WTC11 (cell line): ENCODE results near the gene ADARB2. TPM values are rescaled to one million over a fixed set of nuclear protein-coding genes. Genes with fewer than 3 reads are reported as not detected.
A peak's percentile ranks its signal among the peaks of the same experiment; 100 is the strongest.

Source experiments
- ATAC-seq: fragments of 200-7000 bp; cut with Tn5 transposase; 2 replicates; pipeline ENCODE4 v1.10.0; 2021; ENCODE audit warnings: mild to moderate bottlenecking, moderate library complexity
- CTCF ChIA-PET: fragments of 300-600 bp; sonication (Branson Sonifier 250); formaldehyde crosslinking; loops from one replicate; lab custom pipeline; 2021; ENCODE audit warnings: antibody characterized with exemption; lab: Charles Lee
- POLR2A ChIA-PET: fragments of 350-600 bp; sonication (Branson Sonifier 250); formaldehyde crosslinking; loops from one replicate; lab custom pipeline; 2021; ENCODE audit warnings: antibody characterized with exemption; lab: Charles Lee
- DNase-seq: peaks from one replicate; pipeline ENCODE4 v3.0.0; 2021; ENCODE audit warnings: low spot score
- H3K27ac Mint-ChIP-seq: 2 replicates; pipeline ENCODE4 v1.8.0; 2021; ENCODE audit warnings: mixed read lengths
- H3K27me3 Mint-ChIP-seq: 2 replicates; pipeline ENCODE4 v1.8.0; 2021; ENCODE audit warnings: low read depth, mild to moderate bottlenecking, moderate library complexity, mixed read lengths
- H3K36me3 Mint-ChIP-seq: 2 replicates; pipeline ENCODE4 v1.8.0; 2021; ENCODE audit warnings: mixed read lengths
- H3K4me1 Mint-ChIP-seq: 2 replicates; pipeline ENCODE4 v1.8.0; 2022; ENCODE audit warnings: mixed read lengths
- H3K4me3 Mint-ChIP-seq: 2 replicates; pipeline ENCODE4 v1.8.0; 2021; ENCODE audit warnings: mild to moderate bottlenecking, moderate library complexity, mixed read lengths
- H3K9me3 Mint-ChIP-seq: 2 replicates; pipeline ENCODE4 v1.8.0; 2021; ENCODE audit warnings: mixed read lengths
- ETV6 ChIP-seq: sonication (generic); formaldehyde crosslinking; IDR thresholded peaks from 2 replicates; pipeline ENCODE4 v1.8.1; 2022; ENCODE audit warnings: mild to moderate bottlenecking, missing genetic modification reagents
- IRF2 ChIP-seq: sonication (generic); formaldehyde crosslinking; IDR thresholded peaks from 2 replicates; pipeline ENCODE4 v1.8.0; 2022; ENCODE audit warnings: low read depth, missing genetic modification reagents, borderline replicate concordance
- JAZF1 ChIP-seq: fragments of 250-450 bp; sonication (Bioruptor Pico); IDR thresholded peaks from 2 replicates; pipeline ENCODE4 v1.9.0; 2021; ENCODE audit warnings: moderate library complexity, mild to moderate bottlenecking, inconsistent platforms
- KAT7 ChIP-seq: sonication (generic); formaldehyde crosslinking; IDR thresholded peaks from 2 replicates; pipeline ENCODE4 v1.8.1; 2023; ENCODE audit warnings: missing genetic modification reagents, mild to moderate bottlenecking, borderline replicate concordance
- NR1H2 ChIP-seq: sonication (generic); formaldehyde crosslinking; IDR thresholded peaks from 2 replicates; pipeline ENCODE4 v1.9.0; 2021; ENCODE audit warnings: mild to moderate bottlenecking, moderate library complexity, missing genetic modification reagents
- PRRX2 ChIP-seq: fragments of 250-450 bp; sonication (Bioruptor Pico); IDR thresholded peaks from 2 replicates; pipeline ENCODE4 v1.8.0; 2021; ENCODE audit warnings: mild to moderate bottlenecking
- SMAD4 ChIP-seq: sonication (generic); formaldehyde crosslinking; IDR thresholded peaks from 2 replicates; pipeline ENCODE4 v1.8.0; 2022; ENCODE audit warnings: mild to moderate bottlenecking, missing genetic modification reagents
- TEAD4 ChIP-seq: sonication (generic); formaldehyde crosslinking; IDR thresholded peaks from 2 replicates; pipeline ENCODE4 v1.8.0; 2022; ENCODE audit warnings: mild to moderate bottlenecking, missing genetic modification reagents
- ZNF138 ChIP-seq: sonication (generic); formaldehyde crosslinking; conservative IDR thresholded peaks from 2 replicates; pipeline ENCODE4 v1.8.1; 2022; ENCODE audit warnings: mild to moderate bottlenecking, moderate library complexity, missing genetic modification reagents
- ZNF396 ChIP-seq: fragments of 250-450 bp; sonication (Bioruptor Pico); IDR thresholded peaks from 2 replicates; pipeline ENCODE4 v1.8.0; 2021; ENCODE audit warnings: mild to moderate bottlenecking, moderate library complexity, borderline replicate concordance
- total RNA-seq: library from RNA; stranded (reverse); gene quantifications from 3 replicates; pipeline ENCODE4 v1.2.3, GENCODE V29; 2021
- TF ChIP-seq, protein P1 (sequence below): fragments of 250-450 bp; sonication (Bioruptor Pico); IDR thresholded peaks from 2 replicates; pipeline ENCODE4 v1.9.0; 2021; ENCODE audit warnings: moderate library complexity, mild to moderate bottlenecking, inconsistent platforms, borderline replicate concordance
- TF ChIP-seq, protein P2 (sequence below): sonication (generic); formaldehyde crosslinking; IDR thresholded peaks from 2 replicates; pipeline ENCODE4 v1.8.1; 2023; ENCODE audit warnings: mild to moderate bottlenecking, moderate library complexity, missing genetic modification reagents
- TF ChIP-seq, protein P3 (sequence below): sonication (generic); formaldehyde crosslinking; IDR thresholded peaks from 2 replicates; pipeline ENCODE4 v1.8.1; 2022; ENCODE audit warnings: low read depth, missing genetic modification reagents, borderline replicate concordance
- TF ChIP-seq, protein P4 (sequence below): sonication (generic); formaldehyde crosslinking; IDR thresholded peaks from 2 replicates; pipeline ENCODE4 v1.8.1; 2022; ENCODE audit warnings: mild to moderate bottlenecking, moderate library complexity, missing genetic modification reagents
- TF ChIP-seq, protein P5 (sequence below): fragments of 250-450 bp; sonication (Bioruptor Pico); IDR thresholded peaks from 2 replicates; pipeline ENCODE4 v1.9.0; 2021; ENCODE audit warnings: mild to moderate bottlenecking
- TF ChIP-seq, protein P6 (sequence below): sonication (generic); formaldehyde crosslinking; IDR thresholded peaks from 2 replicates; pipeline ENCODE4 v1.8.0; 2022; ENCODE audit warnings: mild to moderate bottlenecking, missing genetic modification reagents
- TF ChIP-seq, protein P7 (sequence below): sonication (generic); formaldehyde crosslinking; IDR thresholded peaks from 2 replicates; pipeline ENCODE4 v1.8.0; 2022; ENCODE audit warnings: mild to moderate bottlenecking, missing genetic modification reagents

The ADARB2 gene
- total RNA-seq, 1 experiment from 2014 or later, result 3.7 TPM

DNA sequence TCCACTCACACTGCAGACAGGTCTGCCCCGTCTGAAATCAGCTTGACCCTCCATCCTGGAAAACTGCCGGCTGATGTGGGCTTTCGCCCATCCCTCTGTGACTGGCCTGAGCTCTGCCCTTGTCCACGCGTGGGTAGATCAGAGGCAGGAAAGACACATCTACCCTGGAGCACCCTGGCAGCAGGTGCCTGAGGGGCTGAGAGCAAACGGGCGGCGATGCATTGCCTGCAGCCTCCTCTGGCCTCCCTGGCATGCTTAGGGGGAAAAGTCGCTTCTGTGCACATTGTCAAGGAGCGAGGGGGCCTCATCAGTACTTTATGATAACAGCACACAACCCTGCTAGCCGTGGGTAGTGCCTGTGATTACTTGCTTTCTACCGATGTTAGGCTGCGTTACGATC lies 109.4 kb downstream of the ADARB2 start (continued):
- TF ChIP-seq, protein P1, sequence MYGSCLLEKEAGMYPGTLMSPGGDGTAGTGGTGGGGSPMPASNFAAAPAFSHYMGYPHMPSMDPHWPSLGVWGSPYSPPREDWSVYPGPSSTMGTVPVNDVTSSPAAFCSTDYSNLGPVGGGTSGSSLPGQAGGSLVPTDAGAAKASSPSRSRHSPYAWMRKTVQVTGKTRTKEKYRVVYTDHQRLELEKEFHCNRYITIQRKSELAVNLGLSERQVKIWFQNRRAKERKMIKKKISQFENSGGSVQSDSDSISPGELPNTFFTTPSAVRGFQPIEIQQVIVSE (CRISPR knock-in tag), result no peak
- no peak for TF ChIP-seq JAZF1 (CRISPR knock-in tag)
- TF ChIP-seq, protein P2, sequence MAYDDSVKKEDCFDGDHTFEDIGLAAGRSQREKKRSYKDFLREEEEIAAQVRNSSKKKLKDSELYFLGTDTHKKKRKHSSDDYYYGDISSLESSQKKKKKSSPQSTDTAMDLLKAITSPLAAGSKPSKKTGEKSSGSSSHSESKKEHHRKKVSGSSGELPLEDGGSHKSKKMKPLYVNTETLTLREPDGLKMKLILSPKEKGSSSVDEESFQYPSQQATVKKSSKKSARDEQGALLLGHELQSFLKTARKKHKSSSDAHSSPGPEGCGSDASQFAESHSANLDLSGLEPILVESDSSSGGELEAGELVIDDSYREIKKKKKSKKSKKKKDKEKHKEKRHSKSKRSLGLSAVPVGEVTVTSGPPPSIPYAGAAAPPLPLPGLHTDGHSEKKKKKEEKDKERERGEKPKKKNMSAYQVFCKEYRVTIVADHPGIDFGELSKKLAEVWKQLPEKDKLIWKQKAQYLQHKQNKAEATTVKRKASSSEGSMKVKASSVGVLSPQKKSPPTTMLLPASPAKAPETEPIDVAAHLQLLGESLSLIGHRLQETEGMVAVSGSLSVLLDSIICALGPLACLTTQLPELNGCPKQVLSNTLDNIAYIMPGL, result no peak
- TF ChIP-seq, protein P3, sequence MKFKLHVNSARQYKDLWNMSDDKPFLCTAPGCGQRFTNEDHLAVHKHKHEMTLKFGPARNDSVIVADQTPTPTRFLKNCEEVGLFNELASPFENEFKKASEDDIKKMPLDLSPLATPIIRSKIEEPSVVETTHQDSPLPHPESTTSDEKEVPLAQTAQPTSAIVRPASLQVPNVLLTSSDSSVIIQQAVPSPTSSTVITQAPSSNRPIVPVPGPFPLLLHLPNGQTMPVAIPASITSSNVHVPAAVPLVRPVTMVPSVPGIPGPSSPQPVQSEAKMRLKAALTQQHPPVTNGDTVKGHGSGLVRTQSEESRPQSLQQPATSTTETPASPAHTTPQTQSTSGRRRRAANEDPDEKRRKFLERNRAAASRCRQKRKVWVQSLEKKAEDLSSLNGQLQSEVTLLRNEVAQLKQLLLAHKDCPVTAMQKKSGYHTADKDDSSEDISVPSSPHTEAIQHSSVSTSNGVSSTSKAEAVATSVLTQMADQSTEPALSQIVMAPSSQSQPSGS (CRISPR knock-in tag), result no peak

DNA sequence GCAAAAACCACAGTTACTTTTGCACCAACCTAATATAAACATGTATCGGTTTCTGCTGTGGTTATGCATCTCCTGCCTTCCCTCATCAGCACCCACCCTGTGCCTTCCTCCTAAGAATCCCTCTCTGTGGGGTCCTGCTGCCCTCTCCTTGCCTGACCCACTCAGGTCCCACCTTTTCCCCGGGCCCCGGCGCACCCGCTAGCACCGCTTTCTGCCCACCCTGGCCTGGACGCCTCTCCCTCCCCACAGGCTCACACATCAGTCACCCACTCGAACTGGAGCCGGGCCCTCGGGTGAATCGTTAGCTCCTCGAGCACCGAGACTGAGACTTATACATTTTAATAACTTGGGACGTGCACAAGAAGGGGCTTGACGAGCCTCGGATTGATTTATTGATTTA lies 110.5 kb downstream of the ADARB2 start:
- no peak overlapping the region for H3K4me3 Mint-ChIP-seq
- no peak for DNase-seq
- ChIA-PET POLR2A (no interaction called here), CTCF (no interaction called here)
- H3K36me3 Mint-ChIP-seq, result no peaks in the 10 kb centered on the region
- H3K27me3 Mint-ChIP-seq, result peaks cover 3% of the 10 kb centered on the region; the same call in 1 of the 2 replicates
- no peak for ATAC-seq
- H3K4me1 Mint-ChIP-seq, result peaks cover 12% of the 10 kb centered on the region
- TF ChIP-seq ETV6 (no peak), ZNF138 (no peak), KAT7 (no peak)
- TF ChIP-seq, protein P4, sequence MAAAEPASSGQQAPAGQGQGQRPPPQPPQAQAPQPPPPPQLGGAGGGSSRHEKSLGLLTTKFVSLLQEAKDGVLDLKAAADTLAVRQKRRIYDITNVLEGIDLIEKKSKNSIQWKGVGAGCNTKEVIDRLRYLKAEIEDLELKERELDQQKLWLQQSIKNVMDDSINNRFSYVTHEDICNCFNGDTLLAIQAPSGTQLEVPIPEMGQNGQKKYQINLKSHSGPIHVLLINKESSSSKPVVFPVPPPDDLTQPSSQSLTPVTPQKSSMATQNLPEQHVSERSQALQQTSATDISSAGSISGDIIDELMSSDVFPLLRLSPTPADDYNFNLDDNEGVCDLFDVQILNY, result no peak
- TF ChIP-seq, protein P5, sequence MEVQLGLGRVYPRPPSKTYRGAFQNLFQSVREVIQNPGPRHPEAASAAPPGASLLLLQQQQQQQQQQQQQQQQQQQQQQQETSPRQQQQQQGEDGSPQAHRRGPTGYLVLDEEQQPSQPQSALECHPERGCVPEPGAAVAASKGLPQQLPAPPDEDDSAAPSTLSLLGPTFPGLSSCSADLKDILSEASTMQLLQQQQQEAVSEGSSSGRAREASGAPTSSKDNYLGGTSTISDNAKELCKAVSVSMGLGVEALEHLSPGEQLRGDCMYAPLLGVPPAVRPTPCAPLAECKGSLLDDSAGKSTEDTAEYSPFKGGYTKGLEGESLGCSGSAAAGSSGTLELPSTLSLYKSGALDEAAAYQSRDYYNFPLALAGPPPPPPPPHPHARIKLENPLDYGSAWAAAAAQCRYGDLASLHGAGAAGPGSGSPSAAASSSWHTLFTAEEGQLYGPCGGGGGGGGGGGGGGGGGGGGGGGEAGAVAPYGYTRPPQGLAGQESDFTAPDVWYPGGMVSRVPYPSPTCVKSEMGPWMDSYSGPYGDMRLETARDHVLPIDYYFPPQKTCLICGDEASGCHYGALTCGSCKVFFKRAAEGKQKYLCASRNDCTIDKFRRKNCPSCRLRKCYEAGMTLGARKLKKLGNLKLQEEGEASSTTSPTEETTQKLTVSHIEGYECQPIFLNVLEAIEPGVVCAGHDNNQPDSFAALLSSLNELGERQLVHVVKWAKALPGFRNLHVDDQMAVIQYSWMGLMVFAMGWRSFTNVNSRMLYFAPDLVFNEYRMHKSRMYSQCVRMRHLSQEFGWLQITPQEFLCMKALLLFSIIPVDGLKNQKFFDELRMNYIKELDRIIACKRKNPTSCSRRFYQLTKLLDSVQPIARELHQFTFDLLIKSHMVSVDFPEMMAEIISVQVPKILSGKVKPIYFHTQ (CRISPR knock-in tag), result no peak
- H3K9me3 Mint-ChIP-seq, result no peaks in the 10 kb centered on the region
- no peak overlapping the region for H3K27ac Mint-ChIP-seq

DNA sequence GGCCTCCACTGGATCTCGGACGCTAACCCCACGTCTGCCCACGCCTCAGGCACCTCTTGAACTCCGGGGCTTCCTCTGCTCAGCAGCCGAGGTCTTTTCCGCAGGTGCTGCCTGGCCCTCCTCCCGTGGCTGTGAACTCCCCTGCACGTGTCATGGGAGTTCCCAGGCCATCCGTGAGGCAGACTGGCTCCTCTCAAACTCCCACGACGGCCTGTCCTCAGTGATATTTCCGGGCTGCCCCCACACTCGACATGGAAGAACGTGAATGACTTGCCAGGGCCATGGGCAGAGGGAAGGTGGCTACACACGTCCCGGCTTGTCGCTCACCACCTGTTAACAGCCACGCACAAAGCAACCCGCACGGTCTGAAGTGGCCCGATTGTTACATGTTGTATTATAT lies 110.9 kb downstream of the ADARB2 start:
- Mint-ChIP-seq H3K9me3 (no peaks in the 10 kb centered on the region), H3K4me1 (peaks cover 12% of the 10 kb centered on the region), H3K4me3 (no peak overlapping the region), H3K36me3 (no peaks in the 10 kb centered on the region), H3K27me3 (peaks cover 3% of the 10 kb centered on the region; the same call in 1 of the 2 replicates), H3K27ac (no peak overlapping the region)
- DNase-seq (no peak), ATAC-seq (no peak)
- POLR2A ChIA-PET, result no interaction called here
- CTCF ChIA-PET, result no interaction called here
- TF ChIP-seq NR1H2 (CRISPR knock-in tag), result 0 out of 2 replicates have a peak, but pooled peaks have one; percentile 25
- TF ChIP-seq, protein P1 (CRISPR knock-in tag), result no peak

DNA sequence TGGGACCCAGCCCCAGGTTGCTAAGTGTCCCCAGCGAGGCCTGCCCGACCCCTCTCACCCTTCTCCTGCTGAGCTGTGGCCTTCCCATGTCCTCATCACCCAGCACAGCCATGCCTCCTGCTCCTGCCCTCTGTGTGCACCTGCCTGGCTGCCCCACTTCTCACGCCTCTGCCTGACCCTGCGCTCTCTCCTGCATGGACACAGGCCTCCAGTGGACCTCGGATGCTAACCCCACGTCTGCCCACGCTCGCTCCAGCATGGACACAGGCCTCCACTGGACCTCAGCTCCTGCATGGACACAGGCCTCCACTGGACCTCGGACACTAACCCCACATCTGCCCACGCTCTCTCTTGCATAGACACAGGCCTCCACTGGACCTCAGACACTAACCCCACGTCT lies 111.6 kb downstream of the ADARB2 start:
- no peak for ATAC-seq
- TF ChIP-seq TEAD4 (CRISPR knock-in tag) (no peak), IRF2 (no peak), ZNF396 (CRISPR knock-in tag) (no peak), SMAD4 (CRISPR knock-in tag) (no peak), PRRX2 (no peak)
- TF ChIP-seq, protein P6, sequence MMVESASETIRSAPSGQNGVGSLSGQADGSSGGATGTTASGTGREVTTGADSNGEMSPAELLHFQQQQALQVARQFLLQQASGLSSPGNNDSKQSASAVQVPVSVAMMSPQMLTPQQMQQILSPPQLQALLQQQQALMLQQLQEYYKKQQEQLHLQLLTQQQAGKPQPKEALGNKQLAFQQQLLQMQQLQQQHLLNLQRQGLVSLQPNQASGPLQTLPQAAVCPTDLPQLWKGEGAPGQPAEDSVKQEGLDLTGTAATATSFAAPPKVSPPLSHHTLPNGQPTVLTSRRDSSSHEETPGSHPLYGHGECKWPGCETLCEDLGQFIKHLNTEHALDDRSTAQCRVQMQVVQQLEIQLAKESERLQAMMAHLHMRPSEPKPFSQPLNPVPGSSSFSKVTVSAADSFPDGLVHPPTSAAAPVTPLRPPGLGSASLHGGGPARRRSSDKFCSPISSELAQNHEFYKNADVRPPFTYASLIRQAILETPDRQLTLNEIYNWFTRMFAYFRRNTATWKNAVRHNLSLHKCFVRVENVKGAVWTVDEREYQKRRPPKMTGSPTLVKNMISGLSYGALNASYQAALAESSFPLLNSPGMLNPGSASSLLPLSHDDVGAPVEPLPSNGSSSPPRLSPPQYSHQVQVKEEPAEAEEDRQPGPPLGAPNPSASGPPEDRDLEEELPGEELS (CRISPR knock-in tag), result no peak
- TF ChIP-seq, protein P7, sequence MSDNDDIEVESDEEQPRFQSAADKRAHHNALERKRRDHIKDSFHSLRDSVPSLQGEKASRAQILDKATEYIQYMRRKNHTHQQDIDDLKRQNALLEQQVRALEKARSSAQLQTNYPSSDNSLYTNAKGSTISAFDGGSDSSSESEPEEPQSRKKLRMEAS (CRISPR knock-in tag), result no peak
- TF ChIP-seq, all 79 proteins: peak for 0
- no peak overlapping the region for H3K4me3 Mint-ChIP-seq
- ChIA-PET CTCF (no interaction called here), POLR2A (no interaction called here)
- H3K9me3 Mint-ChIP-seq, result no peaks in the 10 kb centered on the region
- H3K4me1 Mint-ChIP-seq, result peaks cover 12% of the 10 kb centered on the region
- no peaks in the 10 kb centered on the region for H3K36me3 Mint-ChIP-seq
- DNase-seq, result no peak
- no peak overlapping the region for H3K27ac Mint-ChIP-seq
- H3K27me3 Mint-ChIP-seq, result peaks cover 3% of the 10 kb centered on the region; the same call in 1 of the 2 replicates
